Left lung (tissue), 10 donors: ENCODE data around the gene ZNF831. TPM values are rescaled to one million over a fixed set of nuclear protein-coding genes. Genes with fewer than 3 reads are reported as not detected.

Experiments
- ATAC-seq: fragments of 200-7000 bp; cut with Tn5 transposase; one replicate; pipeline ENCODE4 v1.9.1; 2020; ENCODE audit warnings: moderate library complexity
- DNase-seq, 4 donors: peaks; one replicate each; pipeline ENCODE4 v3.0.0-alpha.2; 2013 to 2020
- H3K27ac ChIP-seq, 2 donors: fragments of 200-600 bp; sonication (generic) in 1 of 2; one replicate each; pipeline versions ENCODE4 v1.5.0 to v1.8.0; 2020 to 2021
- H3K27me3 ChIP-seq, 2 donors: fragments of 200-600 bp; sonication (generic) in 1 of 2; one replicate each; pipeline versions ENCODE4 v1.5.0 to v1.8.0; 2020 to 2021
- H3K36me3 ChIP-seq, 2 donors: fragments of 200-600 bp; sonication (generic) in 1 of 2; one replicate each; pipeline versions ENCODE4 v1.5.0 to v1.8.0; 2020 to 2021
- H3K4me1 ChIP-seq, 2 donors: fragments of 200-600 bp; one replicate each; pipeline ENCODE4 v1.8.0; 2021
- H3K4me3 ChIP-seq, 2 donors: fragments of 200-600 bp; sonication (generic) in 1 of 2; one replicate each; pipeline versions ENCODE4 v1.5.0 to v1.8.0; 2020 to 2021; ENCODE audit warnings: mild to moderate bottlenecking in 1 of 2
- H3K9me3 ChIP-seq, 2 donors: fragments of 200-600 bp; sonication (generic) in 1 of 2; one replicate each; pipeline versions ENCODE4 v1.5.0 to v1.8.0; 2020 to 2021
- intact Hi-C, 2 donors: fragments of 100-400 bp; cut with DNase I; formaldehyde crosslinking; loops; one replicate each; pipeline versions ENCODE4 v1.11.2 to v1.14.2; 2022
- polyA plus RNA-seq, 6 donors: library from polyadenylated mRNA; unstranded; fragments of 120-200 nt; gene quantifications; one replicate each; pipeline ENCODE4 v1.2.1, GENCODE V29; 2013; ENCODE audit not compliant: insufficient read length in 6 of 6
- total RNA-seq, 2 donors: library from RNA; stranded (reverse); fragmentation: NEBNext Ultra II Directional; extraction: Animal tissue kit (Norgen Biotek cat#: 25700); gene quantifications; one replicate each; pipeline ENCODE4 v1.2.1, GENCODE V29; 2021
- TF ChIP-seq, protein P1 (sequence below), 2 donors: fragments of 200-600 bp; sonication (generic) in 1 of 2; IDR thresholded peaks; one replicate each; pipeline versions ENCODE4 v1.5.0 to v1.8.0; 2021; ENCODE audit warnings: antibody characterized with exemption in 2 of 2
- donor health status: DM: no; HTN: yes; CAD: no.
- donor health status: DM: no; HTN: no; CAD: no.

The ZNF831 gene
- total and polyA plus RNA-seq, 8 donors = 0.13 to 1.1 (median 0.18) TPM

DNA sequence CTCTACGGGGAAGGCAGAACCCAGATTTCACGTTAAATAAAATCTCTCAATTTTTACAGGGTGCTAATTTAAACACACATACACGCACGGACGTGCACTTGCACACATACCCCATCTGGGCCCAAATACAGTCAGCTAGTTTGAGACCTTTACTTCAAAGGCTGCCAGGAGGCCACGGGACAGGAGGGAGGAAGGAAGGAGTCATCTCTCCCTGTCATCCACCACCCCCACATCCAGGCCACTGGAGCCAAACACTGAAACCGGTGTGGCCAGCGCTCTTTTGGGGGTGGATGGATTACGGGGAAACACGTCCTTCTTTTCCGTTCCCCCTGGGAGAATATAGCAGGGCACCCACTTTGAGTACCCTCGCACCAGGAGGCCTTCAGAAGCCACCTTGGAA, 60.1 kb downstream of the ZNF831 start:
- DNase-seq = no peak
- Histone ChIP-seq H3K27ac (no peak overlapping the region), H3K9me3 (no peaks in the 10 kb centered on the region), H3K4me1 (peaks cover 3 to 21% of the 10 kb centered on the region in 2 donors), H3K36me3 (no peaks in the 10 kb centered on the region), H3K4me3 (no peak overlapping the region), H3K27me3 (peaks cover 23 to 65% of the 10 kb centered on the region in 2 donors)
- no peak for ATAC-seq
- TF ChIP-seq, protein P1, sequence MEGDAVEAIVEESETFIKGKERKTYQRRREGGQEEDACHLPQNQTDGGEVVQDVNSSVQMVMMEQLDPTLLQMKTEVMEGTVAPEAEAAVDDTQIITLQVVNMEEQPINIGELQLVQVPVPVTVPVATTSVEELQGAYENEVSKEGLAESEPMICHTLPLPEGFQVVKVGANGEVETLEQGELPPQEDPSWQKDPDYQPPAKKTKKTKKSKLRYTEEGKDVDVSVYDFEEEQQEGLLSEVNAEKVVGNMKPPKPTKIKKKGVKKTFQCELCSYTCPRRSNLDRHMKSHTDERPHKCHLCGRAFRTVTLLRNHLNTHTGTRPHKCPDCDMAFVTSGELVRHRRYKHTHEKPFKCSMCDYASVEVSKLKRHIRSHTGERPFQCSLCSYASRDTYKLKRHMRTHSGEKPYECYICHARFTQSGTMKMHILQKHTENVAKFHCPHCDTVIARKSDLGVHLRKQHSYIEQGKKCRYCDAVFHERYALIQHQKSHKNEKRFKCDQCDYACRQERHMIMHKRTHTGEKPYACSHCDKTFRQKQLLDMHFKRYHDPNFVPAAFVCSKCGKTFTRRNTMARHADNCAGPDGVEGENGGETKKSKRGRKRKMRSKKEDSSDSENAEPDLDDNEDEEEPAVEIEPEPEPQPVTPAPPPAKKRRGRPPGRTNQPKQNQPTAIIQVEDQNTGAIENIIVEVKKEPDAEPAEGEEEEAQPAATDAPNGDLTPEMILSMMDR (IDR thresholded peaks at IDR 0.05) = no peak
- intact Hi-C loops = loop anchor here in 1 of 2 donors (5.0 kb wide), 1 partner anchor 136 kb away; no protein-coding TSS in a partner anchor

DNA sequence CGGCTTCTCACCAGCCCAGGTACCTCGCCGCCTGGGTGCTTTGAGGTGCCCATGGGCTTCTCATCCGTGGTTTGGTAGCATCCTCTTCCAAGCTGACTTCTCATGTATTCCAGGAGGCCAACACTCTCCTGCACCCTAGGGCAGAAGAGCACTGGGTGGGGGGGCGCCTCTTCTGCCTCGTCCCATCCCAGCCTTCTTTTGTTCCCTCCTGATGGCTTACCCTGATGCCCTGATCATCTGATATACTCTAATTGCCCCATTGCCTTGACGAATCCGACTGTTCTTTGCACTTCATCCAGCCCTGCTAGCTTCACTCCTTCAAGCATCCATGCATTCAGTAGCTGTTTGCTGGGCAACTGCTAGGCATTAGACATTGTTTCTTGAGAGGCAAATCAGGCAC, 60.6 kb downstream of the ZNF831 start:
- ATAC-seq = no peak
- TF ChIP-seq, protein P1 (IDR thresholded peaks at IDR 0.05) = no peak
- H3K36me3 ChIP-seq = no peaks in the 10 kb centered on the region
- H3K4me3 ChIP-seq = no peak overlapping the region
- no peaks in the 10 kb centered on the region for H3K9me3 ChIP-seq
- H3K4me1 ChIP-seq = peaks cover 3 to 21% of the 10 kb centered on the region in 2 donors
- intact Hi-C loops = loop anchor here in 1 of 2 donors (5.0 kb wide), 1 partner anchor 137 kb away; no protein-coding TSS in a partner anchor
- H3K27me3 ChIP-seq = peaks cover 23 to 62% of the 10 kb centered on the region in 2 donors
- no peak overlapping the region for H3K27ac ChIP-seq
- DNase-seq = no peak

DNA sequence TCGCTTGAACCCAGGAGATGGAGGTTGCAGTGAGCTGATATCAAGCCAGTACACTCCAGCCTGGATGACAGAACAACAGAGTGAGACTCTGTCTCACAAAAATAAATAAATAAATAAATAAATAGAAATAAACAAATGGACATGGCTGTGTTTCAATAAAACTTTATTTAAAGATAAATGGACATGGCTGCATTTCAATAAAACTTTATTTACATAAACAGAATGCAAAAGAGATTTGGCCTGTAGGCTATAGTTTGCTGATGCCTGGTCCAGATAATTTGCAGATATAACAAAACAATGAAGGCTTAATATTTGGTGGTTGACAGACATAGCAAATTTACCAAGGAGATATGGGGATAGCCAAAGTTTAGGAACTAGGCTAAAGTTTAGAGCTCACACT, 66.8 kb downstream of the ZNF831 start:
- Histone ChIP-seq H3K9me3 (no peaks in the 10 kb centered on the region), H3K4me1 (no peaks in the 10 kb centered on the region), H3K36me3 (no peaks in the 10 kb centered on the region), H3K27me3 (peaks cover 4 to 9% of the 10 kb centered on the region in 2 donors), H3K4me3 (no peak overlapping the region), H3K27ac (no peak overlapping the region)
- TF ChIP-seq, protein P1 (IDR thresholded peaks at IDR 0.05) = no peak
- DNase-seq (no peak), ATAC-seq (no peak)
- intact Hi-C loops = no loop called here

DNA sequence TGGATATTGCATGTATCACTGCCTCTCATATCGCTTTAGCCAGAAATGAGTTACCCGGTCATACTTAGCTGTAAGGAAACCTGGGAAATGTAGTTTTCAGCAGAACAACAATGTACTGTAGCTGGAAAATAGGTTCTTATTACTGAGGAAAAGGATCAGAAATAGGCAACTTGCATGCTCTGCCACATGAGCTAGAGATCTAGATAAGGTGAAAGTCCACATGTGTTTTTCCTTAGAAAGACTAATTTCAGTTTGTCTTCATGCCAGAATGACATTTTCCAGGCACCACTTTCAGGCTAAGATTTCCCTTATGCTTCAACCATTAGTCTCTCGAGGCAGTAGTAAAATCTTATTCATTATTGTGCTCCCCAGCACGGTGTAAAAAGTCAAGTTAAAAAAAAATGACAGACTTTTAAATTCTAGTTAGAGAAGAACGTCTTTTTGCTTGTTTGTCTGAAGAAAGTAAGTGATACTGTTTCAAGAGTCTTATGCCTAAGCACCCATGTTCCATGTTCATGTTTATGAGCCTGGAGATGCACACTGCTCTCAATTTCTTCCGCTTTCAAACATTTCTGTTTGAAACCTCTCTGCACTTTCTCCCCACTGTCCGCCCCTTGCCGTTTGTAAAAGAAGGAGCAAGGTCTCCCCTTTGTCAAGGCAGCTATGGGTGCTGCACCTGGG, 67.6 kb downstream of the ZNF831 start:
- DNase-seq (no peak), ATAC-seq (no peak)

DNA sequence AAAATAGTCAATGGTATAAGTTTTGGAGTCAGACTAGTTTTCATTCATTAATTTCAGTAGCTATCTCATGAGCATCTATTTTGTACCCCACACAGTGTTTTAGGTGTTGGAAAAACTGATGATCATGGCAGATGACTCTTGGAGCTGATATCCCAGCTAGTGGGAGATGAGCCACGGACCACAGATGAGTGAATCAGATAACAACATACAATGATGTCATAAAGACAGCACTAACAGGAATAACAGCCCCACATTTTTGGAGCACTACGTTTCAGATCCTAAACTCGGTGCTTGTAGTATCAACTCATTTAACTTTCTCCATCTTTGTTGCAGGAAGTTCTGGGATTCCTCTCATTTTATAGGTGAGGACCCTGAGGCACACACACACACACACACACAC, 69.0 kb downstream of the ZNF831 start:
- Histone ChIP-seq H3K27me3 (peaks cover 0 to 5% of the 10 kb centered on the region in 2 donors), H3K4me3 (no peak overlapping the region), H3K4me1 (no peaks in the 10 kb centered on the region), H3K9me3 (no peaks in the 10 kb centered on the region), H3K27ac (no peak overlapping the region), H3K36me3 (no peaks in the 10 kb centered on the region)
- ATAC-seq (no peak), DNase-seq (no peak)
- TF ChIP-seq, protein P1 (IDR thresholded peaks at IDR 0.05) = no peak
- intact Hi-C loops = no loop called here

More for the DNA sequence above, 67.6 kb downstream of the ZNF831 start:
- TF ChIP-seq, protein P1 (IDR thresholded peaks at IDR 0.05) = no peak
- Histone ChIP-seq H3K9me3 (no peaks in the 10 kb centered on the region), H3K4me1 (no peaks in the 10 kb centered on the region), H3K4me3 (no peak overlapping the region), H3K36me3 (no peaks in the 10 kb centered on the region), H3K27me3 (peaks cover 0 to 5% of the 10 kb centered on the region in 2 donors), H3K27ac (no peak overlapping the region)
- intact Hi-C loops = no loop called here
